GM23338 (cell line): ENCODE results near the gene IZUMO4. TPM values are rescaled to one million over a fixed set of nuclear protein-coding genes. Genes with fewer than 3 reads are reported as not detected.
A peak's percentile ranks its signal among the peaks of the same experiment; 100 is the strongest.

Experiments used
- ATAC-seq: fragments of 200-7000 bp; cut with Tn5 transposase; 3 replicates; pipeline ENCODE4 v1.9.1; 2020
- DNase-seq: peaks from one replicate; pipeline ENCODE4 v3.0.0-alpha.2; 2015; ENCODE audit warnings: low spot score
- H2AFZ ChIP-seq: fragments of 200-600 bp; sonication (generic); 2 replicates; pipeline ENCODE4 v1.8.0; 2016; ENCODE audit warnings: antibody characterized with exemption, mild to moderate bottlenecking, moderate library complexity
- H3F3A ChIP-seq: fragments of 200-600 bp; sonication (generic); replicated peaks from 2 replicates; pipeline ENCODE4 v1.8.0; 2017; ENCODE audit warnings: antibody characterized with exemption, mixed run types, low read depth
- H3K27ac ChIP-seq: fragments of 200-600 bp; sonication (generic); 2 replicates; pipeline ENCODE4 v1.6.1; 2016; ENCODE audit warnings: low read depth
- H3K27me3 ChIP-seq: fragments of 200-600 bp; sonication (generic); 2 replicates; pipeline ENCODE4 v1.8.0; 2016; ENCODE audit warnings: mild to moderate bottlenecking, mixed run types, moderate library complexity; ENCODE audit not compliant: insufficient read depth
- H3K36me3 ChIP-seq: fragments of 200-600 bp; sonication (generic); 2 replicates; pipeline ENCODE4 v1.8.0; 2016; ENCODE audit warnings: mild to moderate bottlenecking; ENCODE audit not compliant: insufficient read depth
- H3K4me1 ChIP-seq: fragments of 200-600 bp; sonication (generic); 2 replicates; pipeline ENCODE4 v1.8.0; 2016; ENCODE audit warnings: mild to moderate bottlenecking, moderate library complexity; ENCODE audit not compliant: insufficient read depth
- H3K4me2 ChIP-seq: fragments of 200-600 bp; sonication (generic); 2 replicates; pipeline ENCODE4 v1.7.1; 2017; ENCODE audit warnings: mixed run types
- H3K4me3 ChIP-seq: fragments of 200-600 bp; sonication (generic); 2 replicates; pipeline ENCODE4 v1.6.1; 2016; ENCODE audit warnings: mixed run types
- H3K79me2 ChIP-seq: fragments of 200-600 bp; sonication (generic); replicated peaks from 2 replicates; pipeline ENCODE4 v1.8.0; 2017; ENCODE audit warnings: mild to moderate bottlenecking; ENCODE audit not compliant: insufficient read depth
- H3K9me2 ChIP-seq: fragments of 200-600 bp; sonication (generic); 2 replicates; pipeline ENCODE4 v1.8.0; 2017; ENCODE audit not compliant: insufficient read depth
- H4K20me1 ChIP-seq: fragments of 200-600 bp; sonication (generic); replicated peaks from 2 replicates; pipeline ENCODE4 v1.8.0; 2017; ENCODE audit warnings: mild to moderate bottlenecking; ENCODE audit not compliant: insufficient read depth
- H3K27ac Mint-ChIP-seq: 2 replicates; pipeline ENCODE4 v1.8.0; 2020; ENCODE audit warnings: inconsistent platforms, mild to moderate bottlenecking, moderate library complexity, mixed read lengths
- H3K27me3 Mint-ChIP-seq: 3 replicates; pipeline ENCODE4 v1.8.0; 2022; ENCODE audit warnings: low read depth, mild to moderate bottlenecking, moderate library complexity, mixed read lengths, inconsistent platforms; ENCODE audit not compliant: insufficient read depth, poor library complexity
- H3K36me3 Mint-ChIP-seq: 3 replicates; pipeline ENCODE4 v1.8.0; 2021; ENCODE audit warnings: low read depth, mild to moderate bottlenecking, inconsistent platforms, moderate library complexity, mixed read lengths
- H3K4me1 Mint-ChIP-seq: 3 replicates; pipeline ENCODE4 v1.8.0; 2020; ENCODE audit warnings: mild to moderate bottlenecking, inconsistent platforms, mixed read lengths
- H3K4me3 Mint-ChIP-seq: 3 replicates; pipeline ENCODE4 v1.8.0; 2021; ENCODE audit warnings: moderate library complexity, mild to moderate bottlenecking, inconsistent platforms, mixed read lengths
- H3K9me3 Mint-ChIP-seq: 3 replicates; pipeline ENCODE4 v1.8.0; 2020; ENCODE audit warnings: moderate library complexity, mild to moderate bottlenecking, inconsistent platforms, mixed read lengths
- CREB1 ChIP-seq: fragments of 250-450 bp; sonication (Bioruptor Pico); IDR thresholded peaks from 2 replicates; pipeline ENCODE4 v1.5.0; 2020; ENCODE audit warnings: low read depth, mild to moderate bottlenecking, moderate library complexity
- CTCF ChIP-seq, 2 experiments: fragments of 200-600 bp in 1 of 2; sonication (generic) in 1 of 2; conservative IDR thresholded peaks; 2 replicates each; pipeline versions ENCODE4 v1.5.1 to v1.6.1; 2016 to 2017; ENCODE audit warnings: antibody characterized with exemption in 2 of 2, low read depth in 2 of 2, mild to moderate bottlenecking in 2 of 2, moderate library complexity in 1 of 2
- ETS1 ChIP-seq: IDR thresholded peaks from 2 replicates; pipeline ENCODE4 v1.6.1; 2016; ENCODE audit warnings: antibody characterized with exemption
- EZH2 ChIP-seq: fragments of 200-600 bp; sonication (generic); IDR thresholded peaks from one replicate; pipeline ENCODE4 v1.8.0; 2017; ENCODE audit warnings: antibody characterized with exemption, mild to moderate bottlenecking, low read depth; ENCODE audit not compliant: unreplicated experiment
- EZH2phosphoT487 ChIP-seq: fragments of 200-600 bp; sonication (generic); IDR thresholded peaks from one replicate; pipeline ENCODE4 v1.8.1; 2018; ENCODE audit warnings: antibody characterized with exemption; ENCODE audit not compliant: unreplicated experiment
- JUNB ChIP-seq: IDR thresholded peaks from one replicate; pipeline ENCODE4 v1.6.1; 2016; ENCODE audit warnings: antibody characterized with exemption; ENCODE audit not compliant: unreplicated experiment
- NANOG ChIP-seq: IDR thresholded peaks from 2 replicates; pipeline ENCODE4 v1.6.1; 2016; ENCODE audit warnings: antibody characterized with exemption, borderline replicate concordance
- REST ChIP-seq: IDR thresholded peaks from one replicate; pipeline ENCODE4 v1.6.1; 2018; ENCODE audit warnings: antibody characterized with exemption; ENCODE audit not compliant: unreplicated experiment
- STAT1 ChIP-seq: IDR thresholded peaks from one replicate; pipeline ENCODE4 v1.6.1; 2016; ENCODE audit warnings: antibody characterized with exemption; ENCODE audit not compliant: unreplicated experiment
- ZNF114 ChIP-seq: fragments of 250-450 bp; sonication (Bioruptor Pico); IDR thresholded peaks from 2 replicates; pipeline ENCODE4 v1.5.0; 2020; ENCODE audit warnings: mild to moderate bottlenecking, moderate library complexity
- ZNF331 ChIP-seq: fragments of 250-450 bp; sonication (Bioruptor Pico); IDR thresholded peaks from 2 replicates; pipeline ENCODE4 v1.5.0; 2020; ENCODE audit warnings: low read depth, mild to moderate bottlenecking, moderate library complexity
- ZNF462 ChIP-seq: fragments of 250-450 bp; sonication (Bioruptor Pico); IDR thresholded peaks from 2 replicates; pipeline ENCODE4 v1.5.0; 2020; ENCODE audit warnings: mild to moderate bottlenecking, moderate library complexity
- polyA plus RNA-seq: library from polyadenylated mRNA; unstranded; fragments of >200 nt; fragmentation: Nextera tagmentation; extraction: Ambion mirVana; gene quantifications from 2 replicates; pipeline ENCODE4 v1.2.1, GENCODE V29; 2016
- total RNA-seq: library from RNA; depleted of rRNA; stranded (reverse); fragments of >200 nt; shearing (Covaris generic); gene quantifications from 2 replicates; pipeline ENCODE4 v1.2.3, GENCODE V29; 2014

The IZUMO4 gene
- total and polyA plus RNA-seq, 2 experiments from 2014 or later: 0.57 to 2.2 TPM

- TF ChIP-seq ETS1: no peak
Measured at GRCh38 chr19:2062770-2063169, 33.9 kb upstream of the IZUMO4 start (continued).

- Histone ChIP-seq H3K36me3 (no peaks in the 10 kb centered on the region), H3K4me2 (no peak overlapping the region), H3K4me3 (no peak overlapping the region), H3K4me1 (peaks cover 21% of the 10 kb centered on the region), H3F3A (peaks cover 13% of the 10 kb centered on the region; the same call in 1 of the 2 replicates), H4K20me1 (no peaks in the 10 kb centered on the region), H3K79me2 (no peaks in the 10 kb centered on the region), H3K9me2 (no peaks in the 10 kb centered on the region), H2AFZ (no peak overlapping the region), H3K27ac (no peak overlapping the region), H3K27me3 (no peaks in the 10 kb centered on the region)
- ATAC-seq (no peak), DNase-seq (no peak)
- H3K36me3 Mint-ChIP-seq: no peaks in the 10 kb centered on the region; the same call in 2 of the 3 replicates
- H3K9me3 Mint-ChIP-seq: no peaks in the 10 kb centered on the region
- H3K27me3 Mint-ChIP-seq: peaks cover 8% of the 10 kb centered on the region
- no peak overlapping the region for H3K27ac Mint-ChIP-seq
- 0 out of 3 replicates have a peak overlapping the region, but pooled peaks have one; percentile 9 for H3K4me3 Mint-ChIP-seq
- peaks cover 22% of the 10 kb centered on the region for H3K4me1 Mint-ChIP-seq
- TF ChIP-seq REST (no peak), EZH2phosphoT487 (no peak), STAT1 (no peak), CTCF (conservative IDR thresholded peaks at IDR 0.05; ENCODE audit: low read depth in 2 of 2) (no peak), EZH2 (no peak), CREB1 (CRISPR knock-in tag) (no peak), ZNF331 (no peak), JUNB (no peak), ZNF114 (CRISPR knock-in tag) (no peak), ETS1 (no peak), ZNF462 (CRISPR knock-in tag) (no peak), NANOG (no peak)
Measured at GRCh38 chr19:2063824-2064223, 32.9 kb upstream of the IZUMO4 start.
